GM11168 (cell line): ENCODE results near the gene NRIP1.
"Not testable (repeated sequence)": the region's sequence is repeated elsewhere in the genome, so short reads cannot be mapped to it uniquely, and the experiment has no call there.

Experiments used
- in situ Hi-C: fragments of 300-500 bp; cut with MboI; formaldehyde crosslinking; loops from one replicate; pipeline ENCODE4 v1.12.0; 2022; ENCODE audit warnings: low sequenced_read_pairs; ENCODE audit not compliant: unreplicated experiment

Gene NRIP1

GRCh38 chr21:14947613-14948160 lies 117.1 kb downstream of the NRIP1 start:
- in situ Hi-C loops: no loop called here

GRCh38 chr21:14945176-14945575 lies 119.6 kb downstream of the NRIP1 start:
- in situ Hi-C loops: no loop called here

- in situ Hi-C loops: no loop called here
Measured at GRCh38 chr21:14943616-14944015, 121.2 kb downstream of the NRIP1 start.

GRCh38 chr21:14942801-14943490 lies 121.9 kb downstream of the NRIP1 start:
- in situ Hi-C loops: no loop called here

- in situ Hi-C loops: not testable (repeated sequence)
Measured at GRCh38 chr21:14927324-14927723, 137.5 kb downstream of the NRIP1 start.

GRCh38 chr21:14926186-14926585 lies 138.6 kb downstream of the NRIP1 start:
- in situ Hi-C loops: no loop called here

- in situ Hi-C loops: no loop called here
Measured at GRCh38 chr21:14923468-14923867, 141.3 kb downstream of the NRIP1 start.

GRCh38 chr21:14922980-14923379 lies 141.8 kb downstream of the NRIP1 start:
- in situ Hi-C loops: no loop called here

GRCh38 chr21:14918527-14918926 lies 146.3 kb downstream of the NRIP1 start:
- in situ Hi-C loops: no loop called here

- in situ Hi-C loops: no loop called here
Measured at GRCh38 chr21:14917762-14918161, 147.0 kb downstream of the NRIP1 start.

GRCh38 chr21:14916676-14917141 lies 148.1 kb downstream of the NRIP1 start:
- in situ Hi-C loops: no loop called here

GRCh38 chr21:14913638-14914037 lies 151.2 kb downstream of the NRIP1 start:
- in situ Hi-C loops: no loop called here

GRCh38 chr21:14911351-14911750 lies 153.4 kb downstream of the NRIP1 start:
- in situ Hi-C loops: no loop called here
